NCI-H2196 (cell line): ENCODE measurements around the gene DLEU7.

Experiments used
- DNase-seq: peaks from one replicate; lab custom pipeline; 2025; ENCODE audit not compliant: unreplicated experiment; lab: John Stamatoyannopoulos, UW

The DLEU7 gene

GRCh38 chr13:50797091-50797490, 46.4 kb downstream of the DLEU7 start:
- DNase-seq: no peak

GRCh38 chr13:50796463-50796862, 47.0 kb downstream of the DLEU7 start:
- no peak for DNase-seq

GRCh38 chr13:50794226-50794625, 49.3 kb downstream of the DLEU7 start:
- DNase-seq: no peak

- DNase-seq: no peak
These were observed 50.5 kb downstream of the DLEU7 start for GRCh38 chr13:50793026-50793425.

GRCh38 chr13:50788551-50789210, 54.8 kb downstream of the DLEU7 start:
- DNase-seq: no peak

- no peak for DNase-seq
These were observed 55.9 kb downstream of the DLEU7 start for GRCh38 chr13:50787316-50788195.

GRCh38 chr13:50783717-50784290, 59.7 kb downstream of the DLEU7 start:
- no peak for DNase-seq

- no peak for DNase-seq
These were observed 60.4 kb downstream of the DLEU7 start for GRCh38 chr13:50783066-50783465.

GRCh38 chr13:50780201-50781015, 63.1 kb downstream of the DLEU7 start:
- DNase-seq: no peak

GRCh38 chr13:50779443-50780200, 63.9 kb downstream of the DLEU7 start:
- no peak for DNase-seq
